Hepatocyte (in vitro differentiated cells): ENCODE results near the gene SPRED2.

Experiments
- CTCF ChIP-seq: fragments of 200-600 bp; sonication (generic); IDR thresholded peaks from 2 replicates; pipeline ENCODE4 v1.5.1; 2016; ENCODE audit warnings: antibody characterized with exemption, mild to moderate bottlenecking; ENCODE audit not compliant: poor library complexity
- EZH2 ChIP-seq: fragments of 200-600 bp; sonication (generic); IDR thresholded peaks from 2 replicates; pipeline ENCODE4 v1.6.1; 2016; ENCODE audit warnings: antibody characterized with exemption, mild to moderate bottlenecking, borderline replicate concordance
- EZH2phosphoT487 ChIP-seq: fragments of 200-600 bp; sonication (generic); IDR thresholded peaks from one replicate; pipeline ENCODE4 v1.6.1; 2018; ENCODE audit warnings: antibody characterized with exemption, mild to moderate bottlenecking, low read depth, moderate library complexity; ENCODE audit not compliant: unreplicated experiment, severe bottlenecking

- TF ChIP-seq CTCF (no peak), EZH2 (no peak), EZH2phosphoT487 (no peak)
These were observed 17.3 kb downstream of the SPRED2 start for GRCh38 chr2:65415091-65415490.
